Prostate gland (tissue), 2 donors: Measurements from ENCODE around the gene DDX55.

Experiments used
- POLR2A ChIP-seq: fragments of 450-650 bp; IDR thresholded peaks from one replicate; pipeline ENCODE4 v1.6.1; 2016; ENCODE audit warnings: antibody characterized with exemption, mild to moderate bottlenecking
- TF ChIP-seq, protein P1 (sequence below), 4 experiments: fragments of 200-600 bp in 2 of 4; fragments of 450-650 bp in 2 of 4; sonication (generic) in 2 of 4; IDR thresholded peaks; 1 replicate in 3 of 4; 2 replicates in 1 of 4; pipeline ENCODE4 v1.5.1; 2016 to 2019; ENCODE audit warnings: antibody characterized with exemption in 4 of 4, mild to moderate bottlenecking in 2 of 4, moderate library complexity in 2 of 4

DNA sequence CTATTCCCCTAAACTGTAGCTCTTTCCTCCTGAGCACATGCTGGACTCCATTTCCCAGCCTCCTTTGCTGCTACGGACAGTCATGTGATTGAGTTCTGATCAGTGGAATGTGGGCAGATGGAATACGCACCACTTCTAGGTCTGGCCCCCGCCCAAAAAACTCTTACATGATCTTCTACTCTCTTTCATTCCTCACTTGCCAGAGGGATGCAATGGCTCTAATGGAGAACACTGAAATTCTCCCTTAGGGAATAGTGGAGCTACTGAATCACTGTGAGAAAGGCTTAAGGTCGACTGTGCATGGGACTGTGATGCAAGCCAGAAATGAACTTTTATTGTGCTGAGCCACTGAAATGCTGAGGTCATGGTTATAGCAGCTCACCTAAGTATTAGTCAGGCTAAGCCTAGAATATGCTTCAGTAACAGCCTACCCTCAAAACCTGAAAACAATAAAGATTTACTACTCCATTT is 30.5 kb upstream of the DDX55 start:
- TF ChIP-seq, protein P1, sequence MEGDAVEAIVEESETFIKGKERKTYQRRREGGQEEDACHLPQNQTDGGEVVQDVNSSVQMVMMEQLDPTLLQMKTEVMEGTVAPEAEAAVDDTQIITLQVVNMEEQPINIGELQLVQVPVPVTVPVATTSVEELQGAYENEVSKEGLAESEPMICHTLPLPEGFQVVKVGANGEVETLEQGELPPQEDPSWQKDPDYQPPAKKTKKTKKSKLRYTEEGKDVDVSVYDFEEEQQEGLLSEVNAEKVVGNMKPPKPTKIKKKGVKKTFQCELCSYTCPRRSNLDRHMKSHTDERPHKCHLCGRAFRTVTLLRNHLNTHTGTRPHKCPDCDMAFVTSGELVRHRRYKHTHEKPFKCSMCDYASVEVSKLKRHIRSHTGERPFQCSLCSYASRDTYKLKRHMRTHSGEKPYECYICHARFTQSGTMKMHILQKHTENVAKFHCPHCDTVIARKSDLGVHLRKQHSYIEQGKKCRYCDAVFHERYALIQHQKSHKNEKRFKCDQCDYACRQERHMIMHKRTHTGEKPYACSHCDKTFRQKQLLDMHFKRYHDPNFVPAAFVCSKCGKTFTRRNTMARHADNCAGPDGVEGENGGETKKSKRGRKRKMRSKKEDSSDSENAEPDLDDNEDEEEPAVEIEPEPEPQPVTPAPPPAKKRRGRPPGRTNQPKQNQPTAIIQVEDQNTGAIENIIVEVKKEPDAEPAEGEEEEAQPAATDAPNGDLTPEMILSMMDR (IDR thresholded peaks at IDR 0.05) = no peak
- TF ChIP-seq POLR2A = no peak
